Measurements from ENCODE around the gene MTRF1.

DNA sequence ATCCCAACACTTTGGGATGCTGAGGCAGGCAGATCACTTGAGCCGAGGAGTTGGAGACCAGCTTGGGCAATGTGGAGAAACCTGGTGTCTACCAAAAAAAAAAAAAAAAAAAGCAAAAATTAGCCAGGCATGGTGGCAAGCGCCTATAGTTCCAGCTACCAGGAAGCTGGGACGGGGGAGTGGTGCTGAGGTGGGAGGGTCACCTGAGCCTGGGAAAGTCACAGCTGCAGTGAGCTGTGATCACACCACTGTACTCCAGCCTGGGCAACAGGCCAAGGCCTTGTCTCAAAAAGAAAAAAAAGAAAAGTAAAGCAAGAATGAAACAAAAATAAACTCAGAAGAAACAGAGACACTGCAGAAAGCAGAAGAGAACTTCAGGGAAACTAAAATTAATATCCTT, 31.6 kb downstream of the MTRF1 start:
- TF ChIP-seq, protein P1, sequence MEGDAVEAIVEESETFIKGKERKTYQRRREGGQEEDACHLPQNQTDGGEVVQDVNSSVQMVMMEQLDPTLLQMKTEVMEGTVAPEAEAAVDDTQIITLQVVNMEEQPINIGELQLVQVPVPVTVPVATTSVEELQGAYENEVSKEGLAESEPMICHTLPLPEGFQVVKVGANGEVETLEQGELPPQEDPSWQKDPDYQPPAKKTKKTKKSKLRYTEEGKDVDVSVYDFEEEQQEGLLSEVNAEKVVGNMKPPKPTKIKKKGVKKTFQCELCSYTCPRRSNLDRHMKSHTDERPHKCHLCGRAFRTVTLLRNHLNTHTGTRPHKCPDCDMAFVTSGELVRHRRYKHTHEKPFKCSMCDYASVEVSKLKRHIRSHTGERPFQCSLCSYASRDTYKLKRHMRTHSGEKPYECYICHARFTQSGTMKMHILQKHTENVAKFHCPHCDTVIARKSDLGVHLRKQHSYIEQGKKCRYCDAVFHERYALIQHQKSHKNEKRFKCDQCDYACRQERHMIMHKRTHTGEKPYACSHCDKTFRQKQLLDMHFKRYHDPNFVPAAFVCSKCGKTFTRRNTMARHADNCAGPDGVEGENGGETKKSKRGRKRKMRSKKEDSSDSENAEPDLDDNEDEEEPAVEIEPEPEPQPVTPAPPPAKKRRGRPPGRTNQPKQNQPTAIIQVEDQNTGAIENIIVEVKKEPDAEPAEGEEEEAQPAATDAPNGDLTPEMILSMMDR (IDR thresholded peaks at IDR 0.05) = no peak
- TF ChIP-seq POLR2A (IDR thresholded peaks at IDR 0.05) = no peak

Data from prostate gland (tissue), 2 donors.